Measurements from ENCODE around the gene KCTD17.

- TF ChIP-seq POLR2A (IDR thresholded peaks at IDR 0.05) = no peak
- TF ChIP-seq CTCF (IDR thresholded peaks at IDR 0.05 in 8 of 11, conservative IDR thresholded peaks at IDR 0.05 in 3 of 11) = no peak
- no peak for TF ChIP-seq POLR2AphosphoS5 (IDR thresholded peaks at IDR 0.05)
Measured at GRCh38 chr22:37022483-37023337, 28.8 kb upstream of the KCTD17 start.
